ENCODE results near the gene CTSZ. TPM values are rescaled to one million over a fixed set of nuclear protein-coding genes. Genes with fewer than 3 reads are reported as not detected.

CTSZ gene
- polyA plus RNA-seq, 2 of the 4 experiments (the other 2 are of a cell fraction): 115 to 156 TPM

DNA sequence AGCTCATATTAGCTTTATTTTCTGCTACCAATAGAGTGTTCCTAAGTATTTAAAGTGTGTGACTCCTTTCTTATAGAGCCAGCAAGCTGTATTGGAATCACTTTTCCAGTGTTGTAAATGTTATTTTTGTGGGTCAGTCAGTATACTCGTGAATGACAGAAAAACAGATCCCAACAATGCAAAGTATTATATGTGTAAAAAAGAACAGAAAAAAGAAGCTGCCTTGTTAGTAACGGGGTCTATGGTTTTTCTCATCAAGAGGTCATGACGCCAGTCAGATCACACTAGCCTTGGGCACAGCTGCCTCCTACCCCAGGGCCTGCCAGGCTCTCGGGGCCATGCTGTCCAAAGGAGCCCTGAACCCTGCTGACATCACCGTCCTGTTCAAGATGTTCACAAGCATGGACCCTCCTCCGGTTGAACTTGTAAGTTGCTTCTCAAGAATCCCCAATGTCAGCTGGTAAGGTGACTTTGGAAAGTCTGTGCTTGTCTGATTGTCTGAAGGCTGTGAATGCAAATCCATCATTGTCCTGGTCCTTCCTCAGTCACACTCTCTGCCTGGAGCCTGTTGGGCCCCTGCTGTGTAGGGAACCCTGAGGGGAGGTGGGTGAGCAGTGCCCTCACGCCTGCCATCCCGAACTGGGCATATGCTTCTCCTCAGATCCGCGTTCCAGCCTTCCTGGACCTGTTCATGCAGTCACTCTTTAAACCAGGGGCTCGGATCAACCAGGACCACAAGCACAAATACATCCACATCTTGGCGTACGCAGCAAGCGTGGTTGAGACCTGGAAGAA, 16.2 kb downstream of the CTSZ start:
- no peak overlapping the region for H3K27ac ChIP-seq
- FAIRE-seq (no peak), DNase-seq (ENCODE audit: low read depth in 1 of 2, low spot score in 1 of 2) (no peak), ATAC-seq (no peak)
- no peak overlapping the region for H3K4me2 ChIP-seq
- H3K4me1 ChIP-seq: peaks cover 12% of the 10 kb centered on the region
- no peaks in the 10 kb centered on the region for H3K9me3 ChIP-seq
- WGBS (ENCODE audit: missing lambda C conversion rate): 91% methylated on average over 14 of the region's 14 CpGs
- H3K4me3 ChIP-seq: no peak overlapping the region
- POLR2A ChIA-PET: interaction anchor here (1.1 to 1.2 kb wide), 2 partner anchors 9 to 10 kb away, joined by 3 to 4 read pairs; no protein-coding TSS in a partner anchor
- CTCF ChIA-PET: interaction anchor here (0.6 to 0.8 kb wide), 2 partner anchors 10 to 126 kb away, joined by 3 read pairs; partner anchors contain the start of gene NELFCD
- TF ChIP-seq EHMT2 (IDR thresholded peaks at IDR 0.05; ENCODE audit: low read depth) (no peak), RNF2 (IDR thresholded peaks at IDR 0.05; ENCODE audit: borderline replicate concordance, low read depth) (no peak), HEYL (CRISPR knock-in tag; IDR thresholded peaks at IDR 0.05) (no peak), JUN (IDR thresholded peaks at IDR 0.05) (no peak)
- TF ChIP-seq, protein P1, sequence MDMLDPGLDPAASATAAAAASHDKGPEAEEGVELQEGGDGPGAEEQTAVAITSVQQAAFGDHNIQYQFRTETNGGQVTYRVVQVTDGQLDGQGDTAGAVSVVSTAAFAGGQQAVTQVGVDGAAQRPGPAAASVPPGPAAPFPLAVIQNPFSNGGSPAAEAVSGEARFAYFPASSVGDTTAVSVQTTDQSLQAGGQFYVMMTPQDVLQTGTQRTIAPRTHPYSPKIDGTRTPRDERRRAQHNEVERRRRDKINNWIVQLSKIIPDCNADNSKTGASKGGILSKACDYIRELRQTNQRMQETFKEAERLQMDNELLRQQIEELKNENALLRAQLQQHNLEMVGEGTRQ (IDR thresholded peaks at IDR 0.05): no peak

DNA sequence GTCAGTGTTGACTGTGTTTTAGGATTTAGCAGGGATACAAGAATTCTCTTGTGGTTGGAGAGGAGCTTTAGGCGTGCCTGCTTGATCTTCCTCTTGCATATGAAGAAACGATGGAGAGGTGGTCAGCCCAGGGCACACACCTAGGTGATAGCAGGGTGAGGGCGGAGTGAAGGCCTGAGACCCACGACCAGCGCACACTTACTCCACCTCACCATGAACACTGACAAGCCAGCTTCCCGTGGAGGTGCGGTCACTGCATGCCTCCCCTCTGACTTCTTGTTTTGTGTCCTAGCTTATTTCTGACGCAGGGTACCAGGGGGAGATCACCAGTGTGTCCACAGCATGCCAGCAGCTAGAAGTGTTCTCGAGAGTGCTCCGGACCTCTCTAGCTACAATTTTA, 17.9 kb downstream of the CTSZ start:
- CTCF ChIA-PET: interaction anchor here (0.8 to 1.1 kb wide), 2 partner anchors 9 to 17 kb away, joined by 3 read pairs; no protein-coding TSS in a partner anchor

DNA sequence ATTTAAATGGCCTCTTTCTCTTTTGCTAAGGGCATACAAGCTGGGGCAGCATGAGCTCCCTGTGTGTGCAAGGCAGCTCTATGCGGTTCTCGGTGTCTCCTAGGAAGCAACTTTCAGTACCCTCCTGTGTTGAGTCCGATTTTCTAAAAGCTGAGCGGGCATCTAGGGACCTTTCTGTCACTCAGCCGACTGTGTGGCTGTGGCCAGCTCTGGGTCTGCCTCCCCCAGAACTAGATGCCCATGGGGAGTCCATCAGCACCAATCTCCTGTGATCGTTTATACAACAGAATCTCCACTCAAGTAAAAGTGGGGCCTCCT, 18.5 kb downstream of the CTSZ start:
- POLR2A ChIA-PET: no interaction called here
- H3K9me3 ChIP-seq: no peaks in the 10 kb centered on the region
- 0 out of 3 replicates have a peak, but pooled peaks cover 1% of the 10 kb centered on the region for H3K4me1 ChIP-seq
- CTCF ChIA-PET: interaction anchor here (1.1 kb wide), 1 partner anchor 18 kb away, joined by 3 read pairs; no protein-coding TSS in a partner anchor
- H3K4me3 ChIP-seq: no peak overlapping the region
- DNase-seq (ENCODE audit: low read depth in 1 of 2, low spot score in 1 of 2) (no peak), FAIRE-seq (no peak), ATAC-seq (no peak)
- WGBS (ENCODE audit: missing lambda C conversion rate): 92% methylated on average over 5 of the region's 6 CpGs
- H3K4me2 ChIP-seq: no peak overlapping the region
- no peak overlapping the region for H3K27ac ChIP-seq
- TF ChIP-seq, protein P2, sequence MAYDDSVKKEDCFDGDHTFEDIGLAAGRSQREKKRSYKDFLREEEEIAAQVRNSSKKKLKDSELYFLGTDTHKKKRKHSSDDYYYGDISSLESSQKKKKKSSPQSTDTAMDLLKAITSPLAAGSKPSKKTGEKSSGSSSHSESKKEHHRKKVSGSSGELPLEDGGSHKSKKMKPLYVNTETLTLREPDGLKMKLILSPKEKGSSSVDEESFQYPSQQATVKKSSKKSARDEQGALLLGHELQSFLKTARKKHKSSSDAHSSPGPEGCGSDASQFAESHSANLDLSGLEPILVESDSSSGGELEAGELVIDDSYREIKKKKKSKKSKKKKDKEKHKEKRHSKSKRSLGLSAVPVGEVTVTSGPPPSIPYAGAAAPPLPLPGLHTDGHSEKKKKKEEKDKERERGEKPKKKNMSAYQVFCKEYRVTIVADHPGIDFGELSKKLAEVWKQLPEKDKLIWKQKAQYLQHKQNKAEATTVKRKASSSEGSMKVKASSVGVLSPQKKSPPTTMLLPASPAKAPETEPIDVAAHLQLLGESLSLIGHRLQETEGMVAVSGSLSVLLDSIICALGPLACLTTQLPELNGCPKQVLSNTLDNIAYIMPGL (CRISPR knock-in tag; IDR thresholded peaks at IDR 0.05; ENCODE audit: borderline replicate concordance): no peak
- TF ChIP-seq, protein P3, sequence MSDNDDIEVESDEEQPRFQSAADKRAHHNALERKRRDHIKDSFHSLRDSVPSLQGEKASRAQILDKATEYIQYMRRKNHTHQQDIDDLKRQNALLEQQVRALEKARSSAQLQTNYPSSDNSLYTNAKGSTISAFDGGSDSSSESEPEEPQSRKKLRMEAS (IDR thresholded peaks at IDR 0.05): no peak
- TF ChIP-seq SMC3 (IDR thresholded peaks at IDR 0.05): no peak
- no peak for TF ChIP-seq HOXB5 (CRISPR knock-in tag; IDR thresholded peaks at IDR 0.05)
- TF ChIP-seq CHD2 (IDR thresholded peaks at IDR 0.05; ENCODE audit: low read length, partially characterized antibody): no peak
- TF ChIP-seq, protein P4, sequence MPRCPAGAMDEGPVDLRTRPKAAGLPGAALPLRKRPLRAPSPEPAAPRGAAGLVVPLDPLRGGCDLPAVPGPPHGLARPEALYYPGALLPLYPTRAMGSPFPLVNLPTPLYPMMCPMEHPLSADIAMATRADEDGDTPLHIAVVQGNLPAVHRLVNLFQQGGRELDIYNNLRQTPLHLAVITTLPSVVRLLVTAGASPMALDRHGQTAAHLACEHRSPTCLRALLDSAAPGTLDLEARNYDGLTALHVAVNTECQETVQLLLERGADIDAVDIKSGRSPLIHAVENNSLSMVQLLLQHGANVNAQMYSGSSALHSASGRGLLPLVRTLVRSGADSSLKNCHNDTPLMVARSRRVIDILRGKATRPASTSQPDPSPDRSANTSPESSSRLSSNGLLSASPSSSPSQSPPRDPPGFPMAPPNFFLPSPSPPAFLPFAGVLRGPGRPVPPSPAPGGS (IDR thresholded peaks at IDR 0.05): no peak

More for the DNA sequence above, 17.9 kb downstream of the CTSZ start:
- Histone ChIP-seq H3K4me2 (no peak overlapping the region), H3K9me3 (no peaks in the 10 kb centered on the region), H3K27ac (no peak overlapping the region), H3K4me1 (0 out of 3 replicates have a peak, but pooled peaks cover 3% of the 10 kb centered on the region), H3K4me3 (no peak overlapping the region)
- DNase-seq (ENCODE audit: low read depth in 1 of 2, low spot score in 1 of 2) (no peak), ATAC-seq (no peak), FAIRE-seq (no peak)
- TF ChIP-seq, protein P5, sequence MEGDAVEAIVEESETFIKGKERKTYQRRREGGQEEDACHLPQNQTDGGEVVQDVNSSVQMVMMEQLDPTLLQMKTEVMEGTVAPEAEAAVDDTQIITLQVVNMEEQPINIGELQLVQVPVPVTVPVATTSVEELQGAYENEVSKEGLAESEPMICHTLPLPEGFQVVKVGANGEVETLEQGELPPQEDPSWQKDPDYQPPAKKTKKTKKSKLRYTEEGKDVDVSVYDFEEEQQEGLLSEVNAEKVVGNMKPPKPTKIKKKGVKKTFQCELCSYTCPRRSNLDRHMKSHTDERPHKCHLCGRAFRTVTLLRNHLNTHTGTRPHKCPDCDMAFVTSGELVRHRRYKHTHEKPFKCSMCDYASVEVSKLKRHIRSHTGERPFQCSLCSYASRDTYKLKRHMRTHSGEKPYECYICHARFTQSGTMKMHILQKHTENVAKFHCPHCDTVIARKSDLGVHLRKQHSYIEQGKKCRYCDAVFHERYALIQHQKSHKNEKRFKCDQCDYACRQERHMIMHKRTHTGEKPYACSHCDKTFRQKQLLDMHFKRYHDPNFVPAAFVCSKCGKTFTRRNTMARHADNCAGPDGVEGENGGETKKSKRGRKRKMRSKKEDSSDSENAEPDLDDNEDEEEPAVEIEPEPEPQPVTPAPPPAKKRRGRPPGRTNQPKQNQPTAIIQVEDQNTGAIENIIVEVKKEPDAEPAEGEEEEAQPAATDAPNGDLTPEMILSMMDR (IDR thresholded peaks at IDR 0.05): no peak
- TF ChIP-seq RARB (CRISPR knock-in tag; IDR thresholded peaks at IDR 0.05) (no peak), SREBF2 (IDR thresholded peaks at IDR 0.05) (no peak), JUN (IDR thresholded peaks at IDR 0.05) (no peak), KDM1A (IDR thresholded peaks at IDR 0.05; ENCODE audit: low read depth) (no peak), RNF2 (IDR thresholded peaks at IDR 0.05; ENCODE audit: borderline replicate concordance, low read depth) (no peak), HDAC2 (IDR thresholded peaks at IDR 0.05) (no peak), GATA3 (IDR thresholded peaks at IDR 0.05; ENCODE audit: borderline replicate concordance) (no peak)
- TF ChIP-seq, protein P6, sequence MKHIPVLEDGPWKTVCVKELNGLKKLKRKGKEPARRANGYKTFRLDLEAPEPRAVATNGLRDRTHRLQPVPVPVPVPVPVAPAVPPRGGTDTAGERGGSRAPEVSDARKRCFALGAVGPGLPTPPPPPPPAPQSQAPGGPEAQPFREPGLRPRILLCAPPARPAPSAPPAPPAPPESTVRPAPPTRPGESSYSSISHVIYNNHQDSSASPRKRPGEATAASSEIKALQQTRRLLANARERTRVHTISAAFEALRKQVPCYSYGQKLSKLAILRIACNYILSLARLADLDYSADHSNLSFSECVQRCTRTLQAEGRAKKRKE (CRISPR knock-in tag; IDR thresholded peaks at IDR 0.05; ENCODE audit: low read depth): no peak
- TF ChIP-seq, protein P7, sequence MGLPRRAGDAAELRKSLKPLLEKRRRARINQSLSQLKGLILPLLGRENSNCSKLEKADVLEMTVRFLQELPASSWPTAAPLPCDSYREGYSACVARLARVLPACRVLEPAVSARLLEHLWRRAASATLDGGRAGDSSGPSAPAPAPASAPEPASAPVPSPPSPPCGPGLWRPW (IDR thresholded peaks at IDR 0.05): no peak
- TF ChIP-seq, protein P2 (CRISPR knock-in tag; IDR thresholded peaks at IDR 0.05; ENCODE audit: borderline replicate concordance): no peak
- POLR2A ChIA-PET: interaction anchor here (1.2 kb wide), 1 partner anchor 467 kb away, joined by 3 read pairs; no protein-coding TSS in a partner anchor
- 82% methylated on average over 10 of the region's 10 CpGs for WGBS (ENCODE audit: missing lambda C conversion rate)
